H9 (cell line): ENCODE measurements around the gene OR5H2. TPM values are rescaled to one million over a fixed set of nuclear protein-coding genes. Genes with fewer than 3 reads are reported as not detected.

Source experiments
- DNase-seq: peaks from one replicate; pipeline ENCODE4 v3.0.0-alpha.2; 2017
- H2AFZ ChIP-seq: one replicate; pipeline ENCODE4 v1.6.1; 2013; ENCODE audit warnings: mild to moderate bottlenecking, low read length, control low read depth, moderate library complexity
- H2AK5ac ChIP-seq: 2 replicates; pipeline ENCODE4 v1.6.1; 2013; ENCODE audit warnings: low read length, control low read depth, mixed read lengths; ENCODE audit not compliant: insufficient read length
- H2BK120ac ChIP-seq: one replicate; pipeline ENCODE4 v1.6.1; 2013; ENCODE audit warnings: low read depth, mild to moderate bottlenecking, low read length, control low read depth, inconsistent platforms; ENCODE audit not compliant: poor library complexity, severe bottlenecking
- H2BK12ac ChIP-seq: 2 replicates; pipeline ENCODE4 v1.6.1; 2013; ENCODE audit warnings: low read length, control low read depth, mixed read lengths, low read depth; ENCODE audit not compliant: insufficient read length
- H2BK15ac ChIP-seq: 2 replicates; pipeline ENCODE4 v1.6.1; 2013; ENCODE audit warnings: low read depth, low read length, control low read depth
- H2BK20ac ChIP-seq: one replicate; pipeline ENCODE4 v1.6.1; 2013; ENCODE audit warnings: low read depth, mild to moderate bottlenecking, low read length, control low read depth, inconsistent platforms; ENCODE audit not compliant: poor library complexity, severe bottlenecking
- H2BK5ac ChIP-seq: 2 replicates; pipeline ENCODE4 v1.6.1; 2013; ENCODE audit warnings: low read length, control low read depth, mixed read lengths; ENCODE audit not compliant: insufficient read length
- H3K14ac ChIP-seq: 2 replicates; pipeline ENCODE4 v1.6.1; 2013; ENCODE audit warnings: low read length, control low read depth; ENCODE audit not compliant: insufficient read depth
- H3K18ac ChIP-seq: 2 replicates; pipeline ENCODE4 v1.6.1; 2013; ENCODE audit warnings: low read depth, mild to moderate bottlenecking, mixed read lengths, low read length, control low read depth; ENCODE audit not compliant: insufficient read length
- H3K23ac ChIP-seq: 2 replicates; pipeline ENCODE4 v1.6.1; 2013; ENCODE audit warnings: low read length, control low read depth, mixed read lengths, low read depth; ENCODE audit not compliant: insufficient read length
- H3K23me2 ChIP-seq: 2 replicates; pipeline ENCODE4 v1.6.1; 2013; ENCODE audit warnings: low read depth, mild to moderate bottlenecking, mixed read lengths, low read length, control low read depth; ENCODE audit not compliant: insufficient read length, poor library complexity, severe bottlenecking
- H3K27ac ChIP-seq: 2 replicates; pipeline ENCODE4 v1.5.1; 2013; ENCODE audit warnings: low read length, control low read depth, mixed read lengths, low read depth; ENCODE audit not compliant: insufficient read length
- H3K27me3 ChIP-seq: 2 replicates; pipeline ENCODE4 v1.6.1; 2013; ENCODE audit warnings: low read length, control low read depth, inconsistent platforms; ENCODE audit not compliant: insufficient read depth
- H3K4ac ChIP-seq: 2 replicates; pipeline ENCODE4 v1.6.1; 2013; ENCODE audit warnings: low read depth, mild to moderate bottlenecking, control low read depth, inconsistent platforms, low read length, moderate library complexity
- H3K4me1 ChIP-seq: 2 replicates; pipeline ENCODE4 v1.6.1; 2013; ENCODE audit warnings: low read length, control low read depth, inconsistent platforms; ENCODE audit not compliant: insufficient read depth
- H3K4me2 ChIP-seq: 2 replicates; pipeline ENCODE4 v1.6.1; 2013; ENCODE audit warnings: low read length, control low read depth, mixed read lengths; ENCODE audit not compliant: insufficient read length, insufficient read depth
- H3K56ac ChIP-seq: 2 replicates; pipeline ENCODE4 v1.6.1; 2013; ENCODE audit warnings: low read depth, mild to moderate bottlenecking, mixed read lengths, low read length, control low read depth; ENCODE audit not compliant: insufficient read length
- H3K79me1 ChIP-seq: 2 replicates; pipeline ENCODE4 v1.6.1; 2013; ENCODE audit warnings: low read depth, mild to moderate bottlenecking, moderate library complexity, low read length, control low read depth, inconsistent platforms; ENCODE audit not compliant: insufficient read depth, poor library complexity, severe bottlenecking
- H3K79me2 ChIP-seq: 2 replicates; pipeline ENCODE4 v1.6.1; 2013; ENCODE audit warnings: low read length, control low read depth, inconsistent platforms; ENCODE audit not compliant: insufficient read depth
- H3K9ac ChIP-seq: 2 replicates; pipeline ENCODE4 v1.6.1; 2013; ENCODE audit warnings: low read length, control low read depth, mixed read lengths; ENCODE audit not compliant: insufficient read length; ENCODE audit errors: extremely low read depth
- H3K9me3 ChIP-seq: one replicate; pipeline ENCODE4 v1.6.1; 2013; ENCODE audit warnings: low read depth, low read length, inconsistent platforms; ENCODE audit not compliant: control insufficient read depth
- H3T11ph ChIP-seq: one replicate; pipeline ENCODE4 v1.6.1; 2013; ENCODE audit warnings: mild to moderate bottlenecking, low read length, control low read depth, inconsistent platforms
- H4K20me1 ChIP-seq: one replicate; pipeline ENCODE4 v1.6.1; 2013; ENCODE audit not compliant: control insufficient read depth, insufficient read length, insufficient read depth
- H4K5ac ChIP-seq: 2 replicates; pipeline ENCODE4 v1.6.1; 2013; ENCODE audit warnings: low read depth, mild to moderate bottlenecking, mixed read lengths, low read length, control low read depth; ENCODE audit not compliant: insufficient read length
- H4K8ac ChIP-seq: replicated peaks from 2 replicates; pipeline ENCODE4 v1.6.1; 2013; ENCODE audit warnings: low read length, control low read depth, mixed read lengths, low read depth; ENCODE audit not compliant: insufficient read length
- H4K91ac ChIP-seq: 2 replicates; pipeline ENCODE4 v1.6.1; 2013; ENCODE audit warnings: low read depth, mild to moderate bottlenecking, moderate library complexity, mixed read lengths, low read length, control low read depth; ENCODE audit not compliant: insufficient read length
- H3K27ac Mint-ChIP-seq, 3 experiments: 2 replicates in 2 of 3; 3 replicates in 1 of 3; pipeline ENCODE4 v1.8.0; 2020 to 2021; ENCODE audit warnings: mixed read lengths in 3 of 3, mild to moderate bottlenecking in 1 of 3, moderate library complexity in 1 of 3
- H3K27me3 Mint-ChIP-seq: 2 replicates; pipeline ENCODE4 v1.8.0; 2021; ENCODE audit warnings: low read depth, mild to moderate bottlenecking, moderate library complexity, mixed read lengths
- H3K36me3 Mint-ChIP-seq, 3 experiments: 2 replicates in 2 of 3; 3 replicates in 1 of 3; pipeline ENCODE4 v1.8.0; 2020 to 2021; ENCODE audit warnings: low read depth in 3 of 3, mixed read lengths in 3 of 3; ENCODE audit not compliant: insufficient read depth in 1 of 3
- H3K4me1 Mint-ChIP-seq, 2 experiments: 2 replicates each; pipeline ENCODE4 v1.8.0; 2020; ENCODE audit warnings: mixed read lengths in 2 of 2
- H3K4me3 Mint-ChIP-seq, 2 experiments: 2 replicates in 1 of 2; 3 replicates in 1 of 2; pipeline ENCODE4 v1.8.0; 2020 to 2021; ENCODE audit warnings: mild to moderate bottlenecking in 2 of 2, mixed read lengths in 2 of 2, moderate library complexity in 1 of 2
- H3K9me3 Mint-ChIP-seq, 2 experiments: 2 replicates in 1 of 2; 3 replicates in 1 of 2; pipeline ENCODE4 v1.8.0; 2020; ENCODE audit warnings: mild to moderate bottlenecking in 2 of 2, mixed read lengths in 2 of 2, moderate library complexity in 1 of 2
- WGBS: extraction: QIAGEN DNeasy Blood & Tissue Kit; methylation state at CpG from one replicate; pipeline ENCODE4 v1.1.7; 2013; ENCODE audit warnings: missing lambda C conversion rate, low lambda C conversion rate, mixed read lengths; ENCODE audit not compliant: insufficient read length; ENCODE audit errors: extremely low coverage; 5-methylcytosine and 5-hydroxymethylcytosine counted together
- total RNA-seq: library from RNA; stranded (reverse); gene quantifications from 2 replicates; pipeline ENCODE4 v1.2.1, GENCODE V29; 2021
- TF ChIP-seq, protein P1 (sequence below): fragments of 200-600 bp; sonication (generic); conservative IDR thresholded peaks from 3 replicates; pipeline ENCODE4 v1.8.0; 2021; ENCODE audit warnings: antibody characterized with exemption, mild to moderate bottlenecking

The OR5H2 gene
- total RNA-seq, 1 experiment from 2014 or later = not detected

DNA sequence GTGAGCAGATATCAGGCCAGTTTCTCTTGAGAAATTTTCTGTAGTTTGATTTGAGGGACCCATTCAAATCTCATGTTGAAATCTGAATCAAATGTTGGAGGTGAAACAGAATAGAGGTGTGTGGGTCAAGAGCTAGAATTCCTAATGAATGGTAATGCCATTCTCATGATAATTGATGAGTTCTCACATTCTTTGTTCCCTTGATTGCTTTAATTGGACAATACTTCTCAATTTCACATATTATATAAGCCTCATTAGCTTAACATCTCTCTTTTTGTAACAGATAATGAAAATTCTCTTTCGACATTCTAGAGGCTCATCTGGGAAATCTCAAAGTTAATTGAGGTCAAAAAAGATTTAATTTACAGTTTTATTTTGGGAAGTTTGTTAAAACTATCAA lies 40.1 kb upstream of the OR5H2 start:
- TF ChIP-seq, protein P1, sequence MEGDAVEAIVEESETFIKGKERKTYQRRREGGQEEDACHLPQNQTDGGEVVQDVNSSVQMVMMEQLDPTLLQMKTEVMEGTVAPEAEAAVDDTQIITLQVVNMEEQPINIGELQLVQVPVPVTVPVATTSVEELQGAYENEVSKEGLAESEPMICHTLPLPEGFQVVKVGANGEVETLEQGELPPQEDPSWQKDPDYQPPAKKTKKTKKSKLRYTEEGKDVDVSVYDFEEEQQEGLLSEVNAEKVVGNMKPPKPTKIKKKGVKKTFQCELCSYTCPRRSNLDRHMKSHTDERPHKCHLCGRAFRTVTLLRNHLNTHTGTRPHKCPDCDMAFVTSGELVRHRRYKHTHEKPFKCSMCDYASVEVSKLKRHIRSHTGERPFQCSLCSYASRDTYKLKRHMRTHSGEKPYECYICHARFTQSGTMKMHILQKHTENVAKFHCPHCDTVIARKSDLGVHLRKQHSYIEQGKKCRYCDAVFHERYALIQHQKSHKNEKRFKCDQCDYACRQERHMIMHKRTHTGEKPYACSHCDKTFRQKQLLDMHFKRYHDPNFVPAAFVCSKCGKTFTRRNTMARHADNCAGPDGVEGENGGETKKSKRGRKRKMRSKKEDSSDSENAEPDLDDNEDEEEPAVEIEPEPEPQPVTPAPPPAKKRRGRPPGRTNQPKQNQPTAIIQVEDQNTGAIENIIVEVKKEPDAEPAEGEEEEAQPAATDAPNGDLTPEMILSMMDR = no peak
- H3T11ph ChIP-seq = no peak overlapping the region
- H2BK12ac ChIP-seq = no peak overlapping the region
- H3K36me3 Mint-ChIP-seq = peaks cover 2 to 10% (median 3%) of the 10 kb centered on the region in 3 experiments; a peak in 4 of 7 replicates
- H3K18ac ChIP-seq = no peak overlapping the region
- no peaks in the 10 kb centered on the region for H3K9me3 ChIP-seq
- H3K79me2 ChIP-seq = no peaks in the 10 kb centered on the region
- no peak overlapping the region for H3K23ac ChIP-seq
- H3K4ac ChIP-seq = no peak overlapping the region
- H3K27me3 ChIP-seq = no peaks in the 10 kb centered on the region
- H4K8ac ChIP-seq = no peak overlapping the region
- no peak overlapping the region for H3K4me2 ChIP-seq
- H3K9ac ChIP-seq = no peak overlapping the region
- no CpG with 5 or more reads among the region's 1 CpG for WGBS
- no peaks in the 10 kb centered on the region; the same call in 1 of the 2 replicates for H3K27me3 Mint-ChIP-seq
- H4K20me1 ChIP-seq = no peaks in the 10 kb centered on the region
- DNase-seq = no peak
- H3K27ac ChIP-seq = no peak overlapping the region
- H3K79me1 ChIP-seq = no peaks in the 10 kb centered on the region
- no peak overlapping the region for H3K14ac ChIP-seq
- no peak overlapping the region for H2AK5ac ChIP-seq
- H4K91ac ChIP-seq = no peak overlapping the region
- H3K23me2 ChIP-seq = no peaks in the 10 kb centered on the region
- no peak overlapping the region for H2BK20ac ChIP-seq
- H3K56ac ChIP-seq = no peak overlapping the region
- H2BK5ac ChIP-seq = no peak overlapping the region
- H3K4me1 ChIP-seq = peaks cover 2% of the 10 kb centered on the region; the same call in 1 of the 2 replicates
- no peak overlapping the region for H2BK15ac ChIP-seq
- no peak overlapping the region for H3K4me3 Mint-ChIP-seq
- H3K27ac Mint-ChIP-seq = peak overlapping the region in 1 of 3 experiments; percentile 7; a peak in 2 of 7 replicates
- peaks cover 0 to 11% of the 10 kb centered on the region in 2 experiments; a peak in 2 of 5 replicates for H3K9me3 Mint-ChIP-seq
- H2AFZ ChIP-seq = no peak overlapping the region
- H4K5ac ChIP-seq = no peak overlapping the region
- peaks cover 25 to 32% of the 10 kb centered on the region in 2 experiments for H3K4me1 Mint-ChIP-seq
- H2BK120ac ChIP-seq = no peak overlapping the region
